ENCODE data around the gene BCLAF1. TPM values are rescaled to one million over a fixed set of nuclear protein-coding genes. Genes with fewer than 3 reads are reported as not detected.

The BCLAF1 gene
- total and polyA plus RNA-seq, 2 of the 8 experiments (the other 6 are each of a cell fraction or from before 2014, with no cell fraction given), result 30.5 to 230 TPM

- no peak for TF ChIP-seq POLR2A (IDR thresholded peaks at IDR 0.05; ENCODE audit: control extremely low read depth in 1 of 2, low read depth in 2 of 2, low read length in 2 of 2)
These were observed 75.8 kb downstream of the BCLAF1 start (continued) for GRCh38 chr6:136213853-136214252.

Data from H1 (cell line).